Endothelial cell of umbilical vein (primary cell): Measurements from ENCODE around the gene MYBPHL. TPM values are rescaled to one million over a fixed set of nuclear protein-coding genes. Genes with fewer than 3 reads are reported as not detected.

Experiments
- BruUV-seq: library from RNA; stranded (reverse); fragments of 400-500 nt; replicated peaks from 2 replicates; lab custom pipeline; 2021; lab: Mats Ljungman, UMichigan
- CTCF ChIA-PET: fragments of 300-600, 350-600 bp; sonication (Branson Sonifier 250); formaldehyde crosslinking; loops from one replicate; lab custom pipeline; 2021; ENCODE audit warnings: antibody characterized with exemption, inconsistent platforms; lab: Charles Lee
- POLR2A ChIA-PET: fragments of 300-600, 350-600 bp; sonication (Branson Sonifier 250); formaldehyde crosslinking; loops from one replicate; lab custom pipeline; 2021; ENCODE audit warnings: antibody characterized with exemption, inconsistent platforms; lab: Charles Lee
- DNase-seq: peaks from one replicate; pipeline ENCODE4 v3.0.0-alpha.2; 2011; ENCODE audit warnings: low read depth, low spot score
- FAIRE-seq: peaks from 2 replicates; lab custom pipeline; 2011; peaks lifted over from hg19 to GRCh38; lab: Jason Lieb, UNC
- H2AFZ ChIP-seq: 2 replicates; pipeline ENCODE4 v1.6.0; 2012; ENCODE audit warnings: low read depth, low read length, control low read depth, inconsistent platforms
- H3K27ac ChIP-seq: 2 replicates; pipeline ENCODE4 v1.5.1; 2011; ENCODE audit warnings: low read depth, mild to moderate bottlenecking, control low read depth, low read length, moderate library complexity; ENCODE audit not compliant: insufficient read depth
- H3K27me3 ChIP-seq, 2 experiments: 2 replicates each; pipeline versions ENCODE4 v1.6.0 to v1.6.1; 2011; ENCODE audit warnings: low read length in 2 of 2, mixed read lengths in 1 of 2; ENCODE audit not compliant: control insufficient read depth in 2 of 2, insufficient read depth in 2 of 2
- H3K36me3 ChIP-seq, 2 experiments: 2 replicates in 1 of 2; 3 replicates in 1 of 2; pipeline ENCODE4 v1.5.1; 2011; ENCODE audit warnings: low read length in 2 of 2, mild to moderate bottlenecking in 1 of 2, moderate library complexity in 1 of 2; ENCODE audit not compliant: control insufficient read depth in 2 of 2, insufficient read depth in 2 of 2; ENCODE audit errors: extremely low read depth in 1 of 2
- H3K4me1 ChIP-seq: 3 replicates; pipeline ENCODE4 v1.5.1; 2011; ENCODE audit warnings: mild to moderate bottlenecking, low read length; ENCODE audit not compliant: control insufficient read depth, insufficient read depth; ENCODE audit errors: extremely low read depth
- H3K4me2 ChIP-seq: 2 replicates; pipeline ENCODE4 v1.6.1; 2011; ENCODE audit warnings: low read length, control low read depth, mixed read lengths; ENCODE audit not compliant: insufficient read depth
- H3K4me3 ChIP-seq, 3 experiments: fragments of 200-600 bp in 1 of 3; sonication (generic), shearing (Covaris generic) in 1 of 3; replicated peaks in 1 of 3; 2 replicates each; pipeline ENCODE4 v1.5.1; 2011 to 2016; ENCODE audit warnings: control low read depth in 3 of 3, low read length in 3 of 3, mild to moderate bottlenecking in 2 of 3, inconsistent platforms in 1 of 3, low read depth in 1 of 3, moderate library complexity in 1 of 3; ENCODE audit not compliant: insufficient read depth in 1 of 3
- H3K79me2 ChIP-seq: 2 replicates; pipeline ENCODE4 v1.6.0; 2012; ENCODE audit warnings: low read length, inconsistent platforms; ENCODE audit not compliant: control insufficient read depth, insufficient read depth
- H3K9ac ChIP-seq: replicated peaks from 2 replicates; pipeline ENCODE3; 2011; ENCODE audit warnings: low read length, control low read depth; ENCODE audit not compliant: insufficient read depth; ENCODE audit errors: extremely low read depth
- H3K9me1 ChIP-seq: replicated peaks from 3 replicates; pipeline ENCODE4 v1.6.0; 2011; ENCODE audit warnings: mild to moderate bottlenecking, low read length; ENCODE audit not compliant: control insufficient read depth, insufficient read depth; ENCODE audit errors: extremely low read depth
- H3K9me3 ChIP-seq: replicated peaks from 2 replicates; pipeline ENCODE4 v1.5.1; 2012; ENCODE audit warnings: low read length, inconsistent platforms; ENCODE audit not compliant: control insufficient read depth, insufficient read depth
- H4K20me1 ChIP-seq: replicated peaks from 2 replicates; pipeline ENCODE3; 2011; ENCODE audit warnings: mild to moderate bottlenecking, low read length; ENCODE audit not compliant: control insufficient read depth, insufficient read depth; ENCODE audit errors: extremely low read depth
- EZH2 ChIP-seq: IDR thresholded peaks from 2 replicates; pipeline ENCODE4 v1.6.1; 2012; ENCODE audit warnings: borderline replicate concordance, low read depth, mild to moderate bottlenecking, moderate library complexity, low read length, inconsistent platforms; ENCODE audit not compliant: severe bottlenecking
- FOS ChIP-seq: IDR thresholded peaks from 2 replicates; pipeline ENCODE4 v1.6.1; 2011; ENCODE audit warnings: mild to moderate bottlenecking, low read length, moderate library complexity, borderline replicate concordance; ENCODE audit not compliant: insufficient read depth
- GATA2 ChIP-seq: IDR thresholded peaks from 2 replicates; pipeline ENCODE4 v1.7.0; 2011; ENCODE audit warnings: low read depth, mild to moderate bottlenecking, moderate library complexity, mixed read lengths, low read length; ENCODE audit not compliant: insufficient read length, insufficient read depth
- JUN ChIP-seq: IDR thresholded peaks from 2 replicates; pipeline ENCODE4 v1.6.1; 2011; ENCODE audit warnings: borderline replicate concordance, low read depth; ENCODE audit not compliant: insufficient read length, insufficient read depth
- MYC ChIP-seq: IDR thresholded peaks from one replicate; pipeline ENCODE4 v1.6.1; 2011; ENCODE audit warnings: mild to moderate bottlenecking, low read depth, low read length
- POLR2A ChIP-seq: IDR thresholded peaks from 2 replicates; pipeline ENCODE4 v1.6.1; 2012; ENCODE audit warnings: low read depth, mild to moderate bottlenecking, control low read depth, low read length
- POLR2AphosphoS5 ChIP-seq: IDR thresholded peaks from 2 replicates; pipeline ENCODE4 v1.6.1; 2012; ENCODE audit warnings: low read depth, mild to moderate bottlenecking, control low read depth, low read length, moderate library complexity; ENCODE audit not compliant: insufficient read depth
- dilution Hi-C: fragments of 300-500 bp; cut with MboI; formaldehyde crosslinking; loops from one replicate; pipeline ENCODE4 v1.15.0; 2019; ENCODE audit warnings: low sequenced_read_pairs; ENCODE audit not compliant: extremely low pct_ligation_motif_present
- intact Hi-C: fragments of 100-400 bp; cut with micrococcal nuclease; formaldehyde crosslinking; loops from one replicate; pipeline ENCODE4 v1.10.0; 2022
- polyA plus RNA-seq, 4 experiments: library from polyadenylated mRNA; depleted of rRNA in 3 of 4; stranded (reverse) in 3 of 4; unstranded in 1 of 4; fragments of >200 nt; gene quantifications; 2 replicates each; pipeline versions ENCODE4 v1.2.1 to v1.2.3, GENCODE V29; 2011 to 2012; ENCODE audit warnings: missing spikeins in 1 of 4
- total RNA-seq: library from RNA; stranded (reverse); gene quantifications from 2 replicates; pipeline ENCODE4 v1.2.3, GENCODE V29; 2021
- TF ChIP-seq, protein P1 (sequence below): IDR thresholded peaks from 2 replicates; pipeline ENCODE4 v1.6.1; 2011; ENCODE audit not compliant: insufficient read depth, insufficient read length
- TF ChIP-seq, protein P2 (sequence below), 2 donors: IDR thresholded peaks; 1 replicate in 1 of 2; 2 replicates in 1 of 2; pipeline ENCODE4 v1.5.1; 2011; ENCODE audit warnings: low read length in 2 of 2, mild to moderate bottlenecking in 2 of 2, moderate library complexity in 2 of 2, control low read depth in 1 of 2, inconsistent platforms in 1 of 2, low read depth in 1 of 2; ENCODE audit not compliant: insufficient read depth in 1 of 2; ENCODE audit errors: extremely low read depth in 1 of 2

MYBPHL gene
- total and polyA plus RNA-seq, 2 donors (not counting 3 experiments of a cell fraction or from before 2014, with no cell fraction given): not detected

DNA sequence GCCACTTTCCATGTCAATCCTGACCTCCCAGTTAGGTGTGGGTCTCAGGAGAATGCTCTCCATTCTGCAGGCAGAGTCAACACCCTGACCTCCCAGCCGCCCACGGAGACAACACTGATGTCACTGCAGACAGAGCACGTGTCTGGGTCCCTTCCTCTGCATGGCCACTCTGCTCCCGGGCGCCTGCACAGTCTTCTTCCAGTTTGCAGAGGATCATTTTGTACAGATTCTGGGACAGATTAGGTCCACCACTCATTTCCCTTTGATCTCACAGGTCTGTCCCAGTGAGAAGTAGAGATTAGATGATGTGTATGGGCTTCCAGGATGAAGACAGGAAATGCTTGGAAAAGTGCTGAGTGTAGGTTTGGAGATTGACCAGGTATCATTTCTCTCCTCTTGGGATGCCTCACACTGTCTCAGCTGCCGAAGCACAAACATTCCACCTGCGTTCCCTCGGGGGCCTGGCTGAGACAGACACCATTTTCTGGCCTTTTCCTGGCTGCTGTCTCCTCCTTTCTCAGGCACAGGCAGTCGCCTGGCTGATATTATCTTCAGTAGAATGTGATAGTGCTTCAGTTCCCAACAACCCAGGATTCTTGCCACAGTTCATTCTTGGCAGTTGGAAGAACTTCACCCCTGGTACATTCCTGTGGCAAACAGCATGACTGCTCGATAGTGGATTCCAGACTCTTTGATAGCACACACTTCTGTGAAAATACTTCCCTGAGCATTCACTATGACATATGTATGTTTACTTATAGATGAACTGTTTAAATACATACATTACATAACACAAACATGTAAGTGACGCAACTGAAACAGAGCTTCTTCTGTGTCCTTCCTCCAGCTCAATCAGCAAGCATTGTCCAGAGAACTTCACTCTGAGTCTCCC, 7.9 kb downstream of the MYBPHL start:
- no peaks in the 10 kb centered on the region for H3K79me2 ChIP-seq
- POLR2A ChIA-PET: no interaction called here
- intact Hi-C loops (no loop called here), dilution Hi-C loops (no loop called here)
- no peak for FAIRE-seq
- no peaks in the 10 kb centered on the region for H3K9me1 ChIP-seq
- H3K36me3 ChIP-seq: no peaks in the 10 kb centered on the region
- H3K27me3 ChIP-seq: peaks cover 9% of the 10 kb centered on the region in 2 experiments
- H3K9ac ChIP-seq: no peak overlapping the region
- CTCF ChIA-PET: no interaction called here
- no peak overlapping the region for H2AFZ ChIP-seq
- no peak overlapping the region for H3K27ac ChIP-seq
- no peak overlapping the region for H3K4me2 ChIP-seq
- H3K4me3 ChIP-seq: no peak overlapping the region
- BruUV-seq: no TSS peak
- DNase-seq: no peak
- no peak for TF ChIP-seq POLR2A
- TF ChIP-seq JUN: no peak
- no peak for TF ChIP-seq MYC
- TF ChIP-seq, protein P1, sequence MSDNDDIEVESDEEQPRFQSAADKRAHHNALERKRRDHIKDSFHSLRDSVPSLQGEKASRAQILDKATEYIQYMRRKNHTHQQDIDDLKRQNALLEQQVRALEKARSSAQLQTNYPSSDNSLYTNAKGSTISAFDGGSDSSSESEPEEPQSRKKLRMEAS: no peak
- TF ChIP-seq POLR2AphosphoS5: no peak
- TF ChIP-seq FOS: no peak
- TF ChIP-seq, protein P2, sequence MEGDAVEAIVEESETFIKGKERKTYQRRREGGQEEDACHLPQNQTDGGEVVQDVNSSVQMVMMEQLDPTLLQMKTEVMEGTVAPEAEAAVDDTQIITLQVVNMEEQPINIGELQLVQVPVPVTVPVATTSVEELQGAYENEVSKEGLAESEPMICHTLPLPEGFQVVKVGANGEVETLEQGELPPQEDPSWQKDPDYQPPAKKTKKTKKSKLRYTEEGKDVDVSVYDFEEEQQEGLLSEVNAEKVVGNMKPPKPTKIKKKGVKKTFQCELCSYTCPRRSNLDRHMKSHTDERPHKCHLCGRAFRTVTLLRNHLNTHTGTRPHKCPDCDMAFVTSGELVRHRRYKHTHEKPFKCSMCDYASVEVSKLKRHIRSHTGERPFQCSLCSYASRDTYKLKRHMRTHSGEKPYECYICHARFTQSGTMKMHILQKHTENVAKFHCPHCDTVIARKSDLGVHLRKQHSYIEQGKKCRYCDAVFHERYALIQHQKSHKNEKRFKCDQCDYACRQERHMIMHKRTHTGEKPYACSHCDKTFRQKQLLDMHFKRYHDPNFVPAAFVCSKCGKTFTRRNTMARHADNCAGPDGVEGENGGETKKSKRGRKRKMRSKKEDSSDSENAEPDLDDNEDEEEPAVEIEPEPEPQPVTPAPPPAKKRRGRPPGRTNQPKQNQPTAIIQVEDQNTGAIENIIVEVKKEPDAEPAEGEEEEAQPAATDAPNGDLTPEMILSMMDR (IDR thresholded peaks at IDR 0.05; ENCODE audit: extremely low read depth in 1 of 2, insufficient read depth in 1 of 2, low read depth in 1 of 2, low read length in 2 of 2): no peak
- TF ChIP-seq EZH2: no peak
- no peak for TF ChIP-seq GATA2
- H4K20me1 ChIP-seq: no peaks in the 10 kb centered on the region
- H3K4me1 ChIP-seq: no peaks in the 10 kb centered on the region
- no peaks in the 10 kb centered on the region for H3K9me3 ChIP-seq
